Stimulated activated CD4-positive, alpha-beta T cell treated with anti-CD3 and anti-CD28 coated beads, TNF-alpha, amount 100 ng/mL, for 4 hours (primary cell): Measurements from ENCODE around the gene PCID2.
A peak's percentile ranks its signal among the peaks of the same experiment; 100 is the strongest.
"Not testable (repeated sequence)": the region's sequence is repeated elsewhere in the genome, so short reads cannot be mapped to it uniquely, and the experiment has no call there.

Experiments used
- DNase-seq, 3 experiments: peaks; one replicate each; pipeline ENCODE4 v3.0.0-alpha.2; 2020; ENCODE audit warnings: low read depth in 3 of 3

Gene PCID2

GRCh38 chr13:113208421-113209335 lies at the start of gene PCID2:
Gene PCID2 (minus strand): TSS chr13:113208669. CDS start chr13:113208634, 35 bp downstream.
- DNase-seq = peak; percentile 78 to 87 (median 83)

- not testable (repeated sequence) for DNase-seq
These were observed 49.4 kb upstream of the PCID2 start for GRCh38 chr13:113257908-113258307.

GRCh38 chr13:113252516-113253095 lies 44.1 kb upstream of the PCID2 start:
- no peak for DNase-seq

- DNase-seq = no peak
These were observed 37.7 kb upstream of the PCID2 start for GRCh38 chr13:113245849-113246796.

- DNase-seq = no peak
These were observed 35.4 kb upstream of the PCID2 start for GRCh38 chr13:113243847-113244246.

- DNase-seq = not testable (repeated sequence)
These were observed 33.2 kb upstream of the PCID2 start for GRCh38 chr13:113241623-113242022.

- no peak for DNase-seq
These were observed 31.5 kb upstream of the PCID2 start for GRCh38 chr13:113239986-113240385.

GRCh38 chr13:113239357-113239756 lies 30.9 kb upstream of the PCID2 start:
- DNase-seq = no peak

- no peak for DNase-seq
These were observed 30.1 kb upstream of the PCID2 start for GRCh38 chr13:113238536-113238935.

GRCh38 chr13:113233101-113233500 lies 24.6 kb upstream of the PCID2 start:
- DNase-seq = no peak

- DNase-seq = no peak
These were observed 23.9 kb upstream of the PCID2 start for GRCh38 chr13:113232208-113233003.

- peak in 2 of 3 experiments; percentile 26 to 51 for DNase-seq
These were observed 23.1 kb upstream of the PCID2 start for GRCh38 chr13:113231306-113232207.

- DNase-seq = no peak
These were observed 21.3 kb upstream of the PCID2 start for GRCh38 chr13:113229791-113230190.

GRCh38 chr13:113229161-113229560 lies 20.7 kb upstream of the PCID2 start:
- DNase-seq = no peak

- no peak for DNase-seq
These were observed 18.5 kb upstream of the PCID2 start for GRCh38 chr13:113226873-113227450.

- DNase-seq = no peak
These were observed 17.0 kb upstream of the PCID2 start for GRCh38 chr13:113225515-113225914.

GRCh38 chr13:113224486-113224885 lies 16.0 kb upstream of the PCID2 start:
- DNase-seq = no peak

- DNase-seq = no peak
These were observed 14.6 kb upstream of the PCID2 start for GRCh38 chr13:113223070-113223469.

- no peak for DNase-seq
These were observed 12.4 kb upstream of the PCID2 start for GRCh38 chr13:113220877-113221276.

GRCh38 chr13:113220141-113220598 lies 11.7 kb upstream of the PCID2 start:
- DNase-seq = no peak
